NT2/D1 (cell line): ENCODE measurements around the gene ARL5C.

Source experiments
- DNase-seq: peaks from one replicate; pipeline ENCODE4 v3.0.0-alpha.2; 2011; ENCODE audit warnings: low read depth, low spot score
- H3K27me3 ChIP-seq: 2 replicates; pipeline ENCODE4 v1.6.0; 2011; ENCODE audit warnings: mild to moderate bottlenecking; ENCODE audit not compliant: insufficient read length, insufficient read depth
- H3K36me3 ChIP-seq: 2 replicates; pipeline ENCODE4 v1.6.1; 2011; ENCODE audit warnings: mild to moderate bottlenecking, low read length, mixed read lengths; ENCODE audit not compliant: insufficient read depth, insufficient read length
- H3K4me1 ChIP-seq: 2 replicates; pipeline ENCODE4 v1.5.1; 2011; ENCODE audit not compliant: insufficient read depth, insufficient read length
- H3K4me3 ChIP-seq: 2 replicates; pipeline ENCODE4 v1.5.1; 2011; ENCODE audit warnings: low read depth; ENCODE audit not compliant: insufficient read length
- H3K9ac ChIP-seq: 2 replicates; pipeline ENCODE4 v1.6.0; 2011; ENCODE audit warnings: low read depth; ENCODE audit not compliant: insufficient read length
- H3K9me3 ChIP-seq: 2 replicates; pipeline ENCODE4 v1.5.1; 2011; ENCODE audit warnings: mild to moderate bottlenecking, low read length; ENCODE audit not compliant: insufficient read depth
- SUZ12 ChIP-seq: IDR thresholded peaks from 2 replicates; pipeline ENCODE4 v1.6.1; 2011; ENCODE audit not compliant: insufficient read length, insufficient read depth; ENCODE audit errors: extremely low read depth
- YY1 ChIP-seq: IDR thresholded peaks from 2 replicates; pipeline ENCODE4 v1.6.1; 2011; ENCODE audit not compliant: insufficient read length, insufficient read depth
- ZNF274 ChIP-seq: IDR thresholded peaks from 2 replicates; pipeline ENCODE4 v1.6.1; 2011; ENCODE audit warnings: mild to moderate bottlenecking, low read depth, low read length

The ARL5C gene

DNA sequence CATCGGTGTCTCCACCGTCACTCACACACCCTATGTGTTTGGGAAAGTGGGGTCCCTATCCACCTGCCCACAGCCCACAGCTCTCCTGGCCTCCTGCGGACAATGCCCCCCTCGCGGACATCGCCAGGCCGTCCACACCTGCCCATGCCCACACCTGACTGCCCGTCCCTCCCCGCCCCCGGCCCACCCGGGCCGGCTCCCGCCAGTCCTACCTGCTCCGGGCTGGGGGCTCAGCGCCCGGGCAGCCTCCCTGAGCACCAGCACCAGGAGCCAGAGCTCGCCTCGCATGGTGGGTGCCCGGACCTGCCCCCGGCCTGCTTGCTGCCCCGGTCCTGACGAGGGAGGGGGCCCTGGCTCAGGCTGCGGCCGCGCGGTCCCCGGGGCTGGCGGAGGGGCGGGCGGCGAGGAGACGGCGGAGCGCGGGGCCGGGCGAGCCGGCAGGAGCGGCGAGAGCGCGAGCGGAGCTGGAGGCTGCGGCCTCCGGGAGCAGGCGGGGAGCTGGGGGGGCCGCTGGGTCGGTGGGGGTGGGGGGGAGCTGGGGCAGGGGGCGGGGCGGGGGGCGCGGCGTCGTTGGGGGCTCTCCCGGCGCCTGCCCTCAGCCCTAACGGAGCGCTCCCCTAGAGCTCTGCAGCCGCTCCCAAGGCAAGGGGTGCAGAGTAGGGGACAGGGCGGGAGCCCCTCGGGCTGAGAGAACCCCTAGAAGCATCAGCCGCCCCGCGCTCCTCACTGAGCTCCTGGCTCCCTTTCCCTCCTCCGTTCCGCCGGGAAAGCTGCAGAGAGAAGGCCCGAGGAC, 14.6 kb downstream of the ARL5C start, which contains the start of gene PLXDC1:
Gene PLXDC1, minus strand, starts transcription at position 488 of the 793 bp plus-strand sequence. Its CDS starts 200 bp downstream, at position 288.
- TF ChIP-seq SUZ12 (no peak), YY1 (no peak), ZNF274 (no peak)
- Histone ChIP-seq H3K4me3 (peak within 1 kb of the TSS; percentile 45), H3K36me3 (no peaks in the 10 kb centered on the region), H3K4me1 (peaks cover 6% of the 10 kb centered on the region), H3K27me3 (peaks cover 33% of the 10 kb centered on the region), H3K9ac (peak within 1 kb of the TSS; percentile 74), H3K9me3 (no peaks in the 10 kb centered on the region)
- no peak for DNase-seq

GRCh38 chr17:39150795-39151149, 15.2 kb downstream of the ARL5C start:
- Histone ChIP-seq H3K36me3 (no peaks in the 10 kb centered on the region), H3K9ac (peak overlapping the region; percentile 67), H3K9me3 (no peaks in the 10 kb centered on the region), H3K27me3 (peaks cover 33% of the 10 kb centered on the region), H3K4me1 (peaks cover 6% of the 10 kb centered on the region), H3K4me3 (peak overlapping the region; percentile 45)
- DNase-seq, result no peak
- TF ChIP-seq YY1, result no peak
- no peak for TF ChIP-seq SUZ12
- TF ChIP-seq ZNF274, result no peak

GRCh38 chr17:39150104-39150634, 15.8 kb downstream of the ARL5C start:
- H3K4me3 ChIP-seq, result no peak overlapping the region
- peaks cover 33% of the 10 kb centered on the region for H3K27me3 ChIP-seq
- H3K36me3 ChIP-seq, result no peaks in the 10 kb centered on the region
- H3K4me1 ChIP-seq, result peaks cover 6% of the 10 kb centered on the region
- no peak overlapping the region for H3K9ac ChIP-seq
- no peak for DNase-seq
- TF ChIP-seq YY1 (no peak), SUZ12 (no peak), ZNF274 (no peak)
- no peaks in the 10 kb centered on the region for H3K9me3 ChIP-seq

GRCh38 chr17:39147221-39148185, 18.5 kb downstream of the ARL5C start:
- DNase-seq, result no peak
- H3K27me3 ChIP-seq, result peaks cover 38% of the 10 kb centered on the region
- no peak overlapping the region for H3K4me3 ChIP-seq
- H3K4me1 ChIP-seq, result peaks cover 9% of the 10 kb centered on the region
- no peaks in the 10 kb centered on the region for H3K9me3 ChIP-seq
- TF ChIP-seq ZNF274 (no peak), SUZ12 (no peak), YY1 (no peak)
- no peaks in the 10 kb centered on the region for H3K36me3 ChIP-seq
- no peak overlapping the region for H3K9ac ChIP-seq

GRCh38 chr17:39146273-39146672, 19.7 kb downstream of the ARL5C start:
- DNase-seq, result no peak
- peaks cover 29% of the 10 kb centered on the region for H3K27me3 ChIP-seq
- TF ChIP-seq YY1 (no peak), ZNF274 (no peak), SUZ12 (no peak)
- no peaks in the 10 kb centered on the region for H3K36me3 ChIP-seq
- no peak overlapping the region for H3K9ac ChIP-seq
- no peaks in the 10 kb centered on the region for H3K9me3 ChIP-seq
- H3K4me1 ChIP-seq, result peaks cover 9% of the 10 kb centered on the region
- H3K4me3 ChIP-seq, result no peak overlapping the region

DNA sequence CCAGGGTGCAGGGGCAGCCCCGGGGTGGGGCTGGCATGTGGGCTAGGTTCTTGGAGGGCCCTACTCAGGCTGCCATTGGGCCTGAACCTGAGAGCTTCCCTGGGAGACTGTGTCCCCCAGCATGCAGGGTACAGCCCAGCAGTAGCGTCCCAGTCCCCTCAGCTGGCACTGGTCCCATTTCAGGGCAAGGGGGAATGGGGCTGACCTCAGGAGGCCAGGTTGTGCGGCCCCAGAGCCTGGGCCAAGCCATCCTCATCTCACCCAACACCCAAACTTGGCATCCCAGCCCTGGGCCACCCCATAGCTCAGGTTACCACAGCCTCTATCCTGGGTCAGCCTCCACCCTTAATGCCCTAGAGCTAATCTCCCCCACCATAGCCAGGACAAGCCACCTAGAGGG, 20.8 kb downstream of the ARL5C start:
- TF ChIP-seq YY1 (no peak), SUZ12 (no peak), ZNF274 (no peak)
- H3K27me3 ChIP-seq, result peaks cover 18% of the 10 kb centered on the region
- no peak for DNase-seq
- no peaks in the 10 kb centered on the region for H3K9me3 ChIP-seq
- H3K36me3 ChIP-seq, result no peaks in the 10 kb centered on the region
- H3K4me1 ChIP-seq, result peaks cover 6% of the 10 kb centered on the region
- no peak overlapping the region for H3K9ac ChIP-seq
- no peak overlapping the region for H3K4me3 ChIP-seq
